HG02678 (cell line): Measurements from ENCODE around the gene HOXB2.

Experiments
- ATAC-seq: cut with Tn5 transposase; IDR thresholded peaks from one replicate; pipeline ENCODE4 v1.9.1; 2021; ENCODE audit warnings: mild to moderate bottlenecking, moderate library complexity; ENCODE audit not compliant: unreplicated experiment

HOXB2 gene

DNA sequence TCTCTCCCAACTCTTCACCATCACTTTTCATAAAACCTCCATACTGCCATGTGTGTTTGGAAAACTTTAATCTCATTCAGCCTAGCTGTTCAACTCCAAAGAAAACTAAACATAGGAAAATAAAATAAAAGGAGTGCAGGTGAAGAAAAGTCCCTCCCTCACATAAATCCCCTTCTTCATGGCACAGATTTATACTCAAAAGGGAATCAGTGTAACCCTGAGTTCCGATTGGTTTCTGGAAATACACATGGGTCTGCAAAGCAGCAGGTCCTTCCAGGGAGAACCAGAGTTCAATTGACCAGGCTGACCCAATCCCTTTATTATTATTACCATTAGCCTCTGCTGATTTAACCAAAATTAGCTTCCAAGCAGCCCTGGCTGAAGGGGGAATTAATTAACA is 8.9 kb upstream of the HOXB2 start:
- no peak for ATAC-seq

DNA sequence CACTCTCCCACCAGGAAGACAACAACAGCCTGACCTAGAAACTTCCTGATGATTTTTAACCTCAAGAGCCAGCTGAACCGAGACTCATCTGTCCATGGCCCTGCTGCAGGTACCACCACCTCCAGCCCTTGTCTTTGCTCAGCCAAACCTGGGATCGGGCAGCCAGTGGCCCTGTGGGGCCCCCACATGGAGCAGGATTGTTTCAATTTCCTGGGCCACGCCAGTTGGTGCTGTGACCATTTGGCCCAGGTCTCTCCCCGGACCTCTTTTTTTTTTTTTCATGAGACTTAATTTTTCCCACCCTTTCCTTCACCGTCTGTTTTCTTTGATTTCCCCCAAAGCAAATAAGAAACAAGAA is 8.3 kb upstream of the HOXB2 start:
- ATAC-seq = no peak

DNA sequence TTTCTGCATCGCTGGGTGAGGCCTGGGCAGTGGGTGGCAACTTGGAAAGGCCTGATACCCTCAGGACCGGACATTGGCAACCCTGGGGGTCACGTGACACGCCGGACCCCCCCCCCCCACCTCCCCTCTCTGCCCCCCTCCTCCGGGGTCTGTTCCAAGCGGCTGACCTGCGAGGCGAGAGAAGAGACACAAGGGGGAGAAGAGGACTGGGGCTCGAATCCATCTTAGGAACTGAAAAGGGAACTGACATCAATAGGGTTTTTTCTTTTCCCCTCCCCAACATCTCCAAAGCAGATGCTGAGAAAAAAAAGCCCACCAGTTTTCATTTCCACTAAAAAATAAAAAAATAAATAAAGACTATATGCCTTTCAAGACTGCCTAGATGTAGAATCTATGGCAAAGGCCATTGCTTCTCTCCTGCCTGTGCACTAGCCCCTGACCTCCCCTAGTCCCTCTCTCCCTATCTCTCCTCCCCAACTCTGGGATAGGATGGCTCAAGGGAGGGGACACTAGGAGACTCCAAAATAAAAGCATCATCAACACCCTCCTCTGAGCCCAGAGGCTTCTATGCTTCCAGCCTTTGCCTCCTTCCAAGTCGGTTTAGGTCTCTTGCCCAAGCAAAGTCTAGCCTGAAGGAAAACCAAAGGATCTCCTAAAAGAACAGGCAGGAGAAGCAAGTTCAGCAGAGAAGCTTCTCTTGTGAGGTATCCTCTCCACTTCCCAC is 7.7 kb upstream of the HOXB2 start:
- ATAC-seq = no peak

DNA sequence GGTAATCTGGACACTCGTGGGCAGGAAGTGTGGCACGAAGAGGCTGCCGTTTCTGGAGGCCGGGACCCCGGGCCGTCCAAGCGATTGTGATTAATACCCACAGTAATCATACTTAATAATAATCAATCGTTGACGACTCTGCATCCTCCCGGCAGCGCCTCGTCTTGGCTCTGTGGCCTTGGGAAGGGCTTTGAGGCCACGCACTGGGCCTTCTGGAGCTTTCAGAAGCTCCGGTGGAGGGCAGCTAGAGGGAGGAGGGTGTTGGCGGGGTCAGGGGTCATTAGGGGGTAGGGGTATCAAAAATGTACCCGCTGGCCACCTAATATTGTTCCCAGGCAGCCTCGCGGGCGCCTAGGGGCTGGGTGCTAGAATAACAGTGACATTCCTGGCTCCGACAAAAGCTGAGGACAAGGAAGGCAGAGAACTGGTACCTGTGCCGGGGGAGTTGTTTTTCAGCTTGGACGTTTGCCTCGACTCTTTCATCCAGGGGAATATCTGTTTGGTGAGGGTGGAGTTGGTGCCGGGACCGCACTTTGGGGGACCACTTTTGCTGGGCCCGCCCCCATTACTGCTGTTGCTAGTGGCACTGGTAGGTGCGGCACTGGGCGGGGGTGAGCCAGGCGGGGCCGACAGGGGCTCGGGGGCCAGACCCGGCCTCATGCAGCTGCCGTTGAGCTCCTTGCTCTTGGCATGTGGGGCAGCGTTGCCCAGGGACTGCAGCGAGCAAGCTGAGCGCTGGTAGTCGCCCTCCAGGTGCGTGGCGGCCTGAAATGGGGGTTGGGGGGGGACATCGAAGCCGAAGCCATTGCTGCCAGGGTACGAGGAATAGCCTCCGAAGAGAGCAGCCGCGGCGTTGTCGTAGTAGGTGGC is 6.9 kb upstream of the HOXB2 start:
- no peak for ATAC-seq

DNA sequence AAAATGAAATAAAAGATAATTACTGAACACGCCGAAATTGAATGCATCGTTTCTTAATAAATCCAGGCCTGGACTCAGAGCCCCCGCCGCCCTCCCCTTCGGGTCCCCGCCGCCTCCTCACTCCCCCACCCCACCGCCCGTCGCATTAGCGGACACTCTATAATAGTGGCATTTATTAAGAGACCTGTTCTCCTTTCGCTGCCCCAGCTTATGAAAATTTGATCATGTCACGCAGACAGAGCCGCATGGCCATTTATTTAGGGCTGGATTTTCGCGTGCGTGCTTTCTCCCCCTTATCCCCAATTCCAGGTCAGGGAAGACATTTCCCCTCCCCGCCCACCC is 6.3 kb upstream of the HOXB2 start:
- ATAC-seq = no peak

DNA sequence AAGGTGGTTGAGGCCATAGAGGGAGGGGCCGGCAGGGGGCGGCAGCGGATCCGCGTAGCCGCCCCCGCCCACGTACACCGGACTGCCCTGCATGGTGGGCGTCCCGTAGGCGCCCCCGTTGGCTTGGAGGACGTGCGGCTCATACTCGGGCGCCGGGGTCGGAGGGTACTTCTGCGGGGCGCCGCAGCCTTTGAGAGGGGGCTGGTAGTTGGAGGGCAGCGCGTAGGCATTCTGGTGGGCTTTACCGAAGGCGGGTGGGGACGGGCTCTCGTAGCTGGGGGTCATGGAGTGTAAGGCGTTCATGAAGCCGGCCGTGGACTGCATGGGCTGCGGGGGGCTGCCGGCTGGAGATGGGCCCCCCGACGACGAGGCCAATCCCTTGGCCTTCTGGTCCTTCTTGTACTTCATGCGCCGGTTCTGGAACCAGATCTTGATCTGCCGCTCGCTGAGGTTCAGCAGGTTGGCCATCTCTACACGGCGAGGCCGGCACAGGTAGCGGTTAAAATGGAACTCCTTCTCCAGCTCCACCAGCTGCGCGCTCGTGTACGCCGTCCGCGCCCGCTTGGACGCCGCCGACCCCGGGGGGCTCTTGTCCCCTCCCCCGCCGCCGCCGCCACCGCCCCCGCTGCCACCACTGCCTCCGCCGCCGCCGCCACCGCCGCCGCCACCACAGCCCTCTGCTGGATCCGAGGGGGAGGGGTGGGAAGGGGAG is 5.7 kb upstream of the HOXB2 start:
- ATAC-seq = no peak

DNA sequence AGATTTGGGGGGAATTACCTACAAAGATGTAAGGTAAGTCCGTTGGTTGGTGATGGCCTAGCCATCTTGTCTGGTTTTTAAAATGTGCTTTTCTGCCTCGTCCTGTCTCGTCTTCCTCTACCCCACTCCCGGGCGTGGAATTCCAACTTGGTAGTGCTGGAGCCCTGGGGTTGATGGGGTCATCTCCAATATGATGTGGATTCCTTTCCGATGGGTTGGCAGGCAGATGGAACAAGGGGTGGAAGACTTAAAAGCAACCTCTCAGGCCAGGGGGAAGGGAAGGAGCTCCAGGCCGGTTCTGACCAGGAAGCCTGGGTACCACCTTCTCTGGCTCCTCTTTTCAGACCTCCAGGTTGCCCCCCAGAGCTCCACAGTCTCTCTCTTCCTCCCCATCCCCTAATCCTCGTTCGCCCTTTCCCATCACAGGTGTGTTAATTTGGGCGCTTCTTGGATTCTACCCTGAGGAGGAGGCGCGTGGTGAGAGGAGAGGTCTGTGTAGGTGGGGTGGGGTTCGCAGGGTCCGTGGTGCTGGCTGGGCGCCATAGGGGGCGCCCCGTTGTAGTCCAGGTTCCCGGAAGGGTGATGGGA is 5.1 kb upstream of the HOXB2 start:
- no peak for ATAC-seq

DNA sequence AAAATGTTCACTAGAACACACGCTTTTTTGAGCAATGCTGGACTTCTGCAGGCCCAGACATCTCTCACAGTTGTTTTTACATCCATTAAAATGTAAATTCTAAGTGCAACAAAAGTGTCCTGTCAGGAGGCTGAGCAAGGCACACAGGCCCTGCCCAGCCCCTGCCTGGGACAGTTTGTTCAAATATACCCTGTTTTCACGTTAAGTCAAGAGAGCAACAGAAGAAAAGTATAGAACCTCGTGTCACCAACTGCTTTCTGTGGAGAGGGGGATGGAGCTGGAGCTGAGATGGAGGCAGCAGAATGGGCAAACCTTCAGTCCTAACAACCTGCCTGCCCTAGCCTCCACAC is 4.3 kb upstream of the HOXB2 start:
- ATAC-seq = no peak

DNA sequence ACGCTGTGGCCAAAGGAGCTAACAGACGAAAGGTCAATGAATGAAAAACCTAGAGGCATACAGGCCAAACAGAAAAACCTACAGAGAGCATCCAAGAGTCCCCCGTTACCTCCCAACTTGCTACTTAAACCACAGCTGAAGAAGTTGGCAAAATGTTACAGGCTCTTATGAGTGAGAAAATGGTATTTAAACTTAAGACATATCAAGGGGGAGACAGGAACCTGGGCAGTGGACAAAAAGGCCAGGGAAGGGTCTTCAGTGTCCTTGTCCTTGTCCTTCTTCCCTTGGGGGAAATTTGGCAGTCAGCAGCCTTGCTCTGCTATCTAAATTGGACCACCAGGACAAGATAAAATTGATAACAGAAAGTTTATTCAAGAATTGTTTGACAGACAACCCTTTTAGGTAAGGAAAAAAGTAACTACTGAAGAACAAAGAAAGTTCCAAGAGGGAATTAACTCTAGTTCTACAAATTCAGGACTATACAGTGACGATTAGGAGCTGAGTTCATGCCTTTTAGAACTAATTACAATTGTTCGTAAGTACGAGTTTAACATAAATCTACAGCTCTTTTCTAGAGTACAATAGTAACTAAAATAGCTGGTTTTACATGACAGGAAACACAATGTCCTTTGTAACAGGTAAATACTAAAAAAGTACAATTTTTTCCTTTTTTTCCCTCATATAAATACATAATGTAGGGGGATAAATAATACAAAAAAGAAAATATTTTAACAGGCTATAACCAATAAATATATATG is 3.8 kb upstream of the HOXB2 start:
- ATAC-seq = no peak

DNA sequence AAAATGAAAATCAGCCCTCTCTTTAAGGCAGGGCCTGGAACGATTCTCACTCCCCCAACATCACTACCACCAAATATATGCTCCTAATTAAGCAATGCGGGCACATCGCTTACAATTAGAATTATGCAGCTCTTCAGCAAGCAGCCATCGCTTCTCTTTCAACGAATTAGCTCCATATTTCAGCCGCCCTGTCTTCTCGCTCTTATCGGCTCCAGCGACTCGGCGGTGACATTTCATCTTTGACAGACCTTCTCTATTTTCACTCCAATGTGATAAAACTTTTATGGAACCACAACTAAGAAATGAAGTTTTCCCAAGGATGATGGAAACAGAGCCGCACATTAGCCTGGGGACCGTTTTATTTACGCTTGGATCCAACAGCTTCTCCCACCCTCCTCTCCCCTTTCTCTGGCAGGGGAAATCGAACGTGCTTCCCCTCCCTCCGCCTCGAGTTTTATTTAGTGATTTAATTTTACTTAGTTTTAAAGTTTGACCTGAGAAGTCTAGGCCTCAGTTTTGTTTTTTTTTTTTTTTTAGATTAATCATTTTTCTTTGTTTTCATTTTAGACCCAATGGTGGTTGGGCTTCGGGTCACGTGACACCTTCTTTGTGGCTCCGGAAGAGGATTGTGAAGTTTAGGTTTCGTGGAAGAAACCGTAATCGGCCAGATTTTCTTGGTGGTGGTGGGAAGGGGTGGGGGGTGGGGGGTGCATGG is 3.1 kb upstream of the HOXB2 start:
- ATAC-seq = no peak

DNA sequence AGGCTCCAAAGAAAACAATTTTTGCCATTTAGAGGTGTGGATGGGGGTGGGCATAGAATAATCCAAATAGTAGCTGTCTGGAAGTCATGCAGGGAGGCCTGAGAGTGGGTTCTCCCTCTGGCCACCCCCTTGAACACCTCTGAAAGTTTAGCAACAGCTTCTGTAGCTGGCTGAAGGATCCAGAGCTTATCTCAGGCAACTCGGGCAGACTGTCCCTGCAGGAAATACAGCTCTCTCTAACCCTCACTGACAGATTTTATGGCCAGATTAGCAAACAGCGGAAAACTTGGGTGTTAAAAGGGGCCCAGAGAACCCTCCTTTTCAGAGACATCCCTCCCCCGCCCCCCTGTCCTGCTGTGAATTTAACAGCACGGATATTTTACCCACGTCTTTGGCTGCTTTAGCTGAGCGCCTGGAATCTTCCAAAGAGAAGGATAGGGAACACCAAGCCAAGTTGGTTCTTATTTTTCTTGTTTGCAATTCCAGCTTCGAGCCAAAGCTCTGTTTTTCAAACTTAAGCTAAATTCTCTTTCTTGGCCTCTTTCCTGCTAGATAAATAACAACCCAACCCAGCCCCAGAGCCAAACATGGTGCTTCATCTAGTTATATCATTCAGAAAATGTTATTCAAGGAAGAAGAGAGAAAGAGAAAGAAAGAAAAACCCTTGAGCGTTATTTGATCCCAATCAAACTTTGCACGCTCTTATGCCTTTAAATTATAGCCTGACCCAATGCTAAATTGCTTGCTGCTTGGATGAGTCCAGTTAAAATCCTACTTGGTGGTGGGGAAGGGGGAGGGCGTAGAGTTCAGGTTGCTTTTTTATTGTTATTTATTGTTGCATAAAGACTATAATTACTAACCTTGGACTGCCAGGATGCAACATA is 2.3 kb upstream of the HOXB2 start:
- ATAC-seq = no peak

DNA sequence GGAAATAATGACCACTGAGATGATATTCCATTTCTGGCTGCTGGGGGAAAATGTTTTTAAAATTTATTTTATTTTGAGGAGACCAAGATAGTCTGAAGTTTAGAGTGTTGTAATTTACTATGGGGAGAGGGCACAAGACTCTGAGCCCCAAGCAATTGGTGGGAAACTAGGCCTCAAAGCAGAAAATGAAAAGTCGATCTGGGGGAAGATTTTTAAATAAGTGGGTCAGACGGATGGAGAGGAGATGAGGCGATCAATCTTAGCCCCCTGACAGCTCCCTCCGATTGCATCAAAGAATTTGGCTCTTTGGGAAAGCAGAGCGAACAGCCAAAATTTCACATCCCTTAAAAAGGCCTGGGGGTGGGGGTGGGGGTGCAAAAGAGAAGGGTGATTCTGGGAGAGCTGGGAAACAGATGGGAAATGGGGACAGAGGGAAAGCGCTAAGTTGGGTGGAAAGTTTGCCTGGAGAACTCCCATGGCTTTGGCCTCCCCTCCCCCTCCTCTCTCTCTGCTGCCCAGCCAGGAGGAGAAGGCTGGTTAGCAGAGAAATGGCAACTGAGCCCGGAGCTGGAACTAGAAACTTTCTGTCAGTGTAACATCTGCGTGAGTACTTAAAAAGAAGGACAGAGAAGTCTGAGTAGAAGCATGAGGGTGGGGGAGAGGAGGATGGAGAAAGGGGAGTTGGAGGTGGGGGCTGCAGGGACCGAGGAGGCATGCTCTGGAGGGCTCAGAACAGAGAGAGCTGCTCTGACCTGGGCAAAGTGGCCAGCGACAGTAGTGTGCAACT is 1.4 kb upstream of the HOXB2 start:
- ATAC-seq = no peak

DNA sequence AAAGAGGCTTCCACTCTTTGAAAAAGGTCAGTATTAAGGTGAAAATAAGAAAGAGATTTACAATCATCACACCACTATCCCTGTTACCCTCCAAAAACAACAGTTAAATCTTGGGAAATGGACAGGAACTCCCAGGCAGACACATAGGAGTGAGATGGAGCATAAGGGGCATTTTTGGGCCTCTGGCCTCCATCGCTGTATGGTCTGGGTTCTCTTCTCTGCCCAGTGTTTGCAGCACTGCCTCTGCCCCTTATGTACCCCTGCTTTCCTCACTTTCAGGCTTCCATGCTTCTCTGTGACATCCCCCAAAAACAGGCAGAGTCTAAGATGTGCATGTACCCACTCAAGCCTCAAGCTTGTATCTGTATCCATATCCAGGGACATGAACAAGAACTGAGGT is 630 bp upstream of the HOXB2 start:
- ATAC-seq = no peak

DNA sequence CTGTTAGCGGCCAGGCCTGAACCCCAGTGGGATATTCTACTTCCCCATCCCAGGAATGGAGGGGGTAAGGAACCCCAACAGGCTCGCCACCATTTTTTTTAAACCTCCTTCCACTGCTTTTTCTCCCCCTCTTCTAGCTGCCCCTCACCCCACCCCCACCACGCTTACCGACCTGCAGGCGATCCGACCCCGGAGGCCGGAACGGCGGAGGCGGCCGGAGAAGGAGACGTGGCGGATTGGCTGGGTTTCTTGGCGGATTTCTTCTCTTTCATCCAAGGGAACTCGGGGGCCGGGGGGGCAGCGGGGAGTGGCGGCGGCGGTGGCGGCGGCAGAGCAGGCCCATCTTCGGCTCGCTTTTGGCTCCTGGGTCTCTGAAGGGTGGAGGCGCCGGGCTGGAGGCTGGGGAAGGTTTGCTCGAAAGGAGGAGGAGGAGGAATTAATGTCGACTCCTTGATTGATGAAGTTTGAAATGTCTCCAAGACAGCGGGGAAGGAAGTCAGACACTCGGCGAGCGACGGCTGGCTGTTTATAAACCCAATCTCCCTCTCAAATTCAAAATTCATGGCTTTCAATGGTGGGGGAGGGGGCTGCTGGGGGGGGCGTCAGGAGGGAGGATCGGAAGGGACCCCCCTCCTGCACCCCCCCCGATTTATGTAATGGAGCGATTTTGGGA is 424 bp downstream of the HOXB2 start:
- ATAC-seq = no peak

DNA sequence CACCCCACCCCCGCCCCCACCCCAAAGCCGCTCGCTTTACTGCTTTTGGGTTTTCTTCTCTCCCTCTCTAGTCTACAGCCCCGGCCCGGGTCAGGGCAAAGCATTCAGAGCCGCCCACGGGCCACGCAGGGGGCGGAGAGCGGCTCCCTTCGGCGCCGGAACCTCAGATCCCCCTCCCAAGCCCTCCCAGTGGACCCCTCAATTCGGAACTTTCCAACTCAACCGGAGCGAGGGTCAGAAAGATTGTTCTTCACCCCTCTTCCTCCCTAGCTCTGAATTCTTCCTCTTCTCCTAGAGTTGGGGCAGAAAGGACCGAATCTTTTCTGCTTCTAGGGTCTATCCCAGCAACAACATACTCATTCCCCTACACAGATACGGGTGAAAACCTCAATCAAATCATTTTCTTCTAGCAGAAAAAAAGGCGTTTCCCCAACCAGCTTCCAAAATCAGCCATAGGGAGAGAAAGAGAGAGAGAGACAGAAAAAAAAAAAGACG is 1.0 kb downstream of the HOXB2 start:
- ATAC-seq = no peak

DNA sequence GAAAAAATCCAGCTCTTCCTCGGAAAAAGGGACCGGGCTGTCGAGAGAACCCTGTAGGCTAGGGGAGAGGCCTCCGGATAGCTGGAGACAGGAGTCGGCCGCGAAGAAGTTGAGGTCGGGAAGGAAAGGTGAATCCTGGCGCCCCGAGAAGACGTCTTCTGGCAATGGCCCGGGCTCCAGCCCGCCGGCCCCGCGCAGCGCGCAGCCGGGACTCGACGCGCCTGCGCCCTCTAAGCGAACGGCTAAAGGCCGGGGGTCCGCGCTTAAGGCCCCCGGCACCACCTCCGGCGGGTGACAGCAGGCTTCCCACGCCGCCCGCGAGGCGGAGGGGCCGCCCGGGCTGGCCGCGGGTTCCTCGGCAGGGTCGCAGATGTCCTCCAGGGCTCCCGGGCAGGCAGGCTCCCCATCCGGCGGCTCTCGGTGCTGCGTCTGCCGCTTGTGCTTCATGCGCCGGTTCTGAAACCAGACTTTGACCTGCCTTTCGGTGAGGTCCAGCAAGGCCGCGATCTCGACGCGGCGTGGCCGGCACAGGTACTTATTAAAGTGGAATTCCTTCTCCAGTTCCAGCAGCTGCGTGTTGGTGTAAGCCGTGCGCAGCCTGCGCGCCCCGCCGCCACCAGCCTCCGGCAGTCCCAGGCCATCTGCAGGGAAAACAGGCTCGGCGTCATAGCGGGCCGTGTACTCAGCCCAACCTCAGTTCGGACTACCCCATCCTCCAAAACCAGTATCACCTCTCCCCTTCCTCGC is 1.6 kb downstream of the HOXB2 start:
- no peak for ATAC-seq

DNA sequence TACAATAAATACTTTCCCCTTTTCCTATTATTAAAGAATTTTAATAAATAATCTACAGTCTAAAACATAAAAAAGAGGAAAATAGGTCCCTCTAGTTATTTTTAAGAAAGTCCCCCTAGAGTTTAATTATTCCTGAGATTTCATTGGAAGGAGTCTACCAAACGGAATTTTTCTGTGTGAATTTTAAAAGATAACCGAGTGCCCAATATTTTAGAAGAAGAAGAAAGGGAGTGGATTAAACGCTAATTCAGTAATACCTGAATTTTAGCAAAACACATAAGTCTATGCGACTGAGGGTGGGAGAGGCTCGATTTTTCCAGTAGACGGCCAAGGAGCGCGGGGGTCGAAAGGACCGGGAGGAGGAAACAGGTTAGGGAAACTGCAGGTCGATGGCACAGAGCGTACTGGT is 2.2 kb downstream of the HOXB2 start:
- ATAC-seq = no peak
